GM19025 (cell line): ENCODE results near the gene CD7.
"Not testable (repeated sequence)": the region's sequence is repeated elsewhere in the genome, so short reads cannot be mapped to it uniquely, and the experiment has no call there.

Experiments used
- ATAC-seq: cut with Tn5 transposase; IDR thresholded peaks from one replicate; pipeline ENCODE4 v1.9.1; 2021; ENCODE audit warnings: mild to moderate bottlenecking, low read depth, moderate library complexity; ENCODE audit not compliant: unreplicated experiment

CD7 gene

DNA sequence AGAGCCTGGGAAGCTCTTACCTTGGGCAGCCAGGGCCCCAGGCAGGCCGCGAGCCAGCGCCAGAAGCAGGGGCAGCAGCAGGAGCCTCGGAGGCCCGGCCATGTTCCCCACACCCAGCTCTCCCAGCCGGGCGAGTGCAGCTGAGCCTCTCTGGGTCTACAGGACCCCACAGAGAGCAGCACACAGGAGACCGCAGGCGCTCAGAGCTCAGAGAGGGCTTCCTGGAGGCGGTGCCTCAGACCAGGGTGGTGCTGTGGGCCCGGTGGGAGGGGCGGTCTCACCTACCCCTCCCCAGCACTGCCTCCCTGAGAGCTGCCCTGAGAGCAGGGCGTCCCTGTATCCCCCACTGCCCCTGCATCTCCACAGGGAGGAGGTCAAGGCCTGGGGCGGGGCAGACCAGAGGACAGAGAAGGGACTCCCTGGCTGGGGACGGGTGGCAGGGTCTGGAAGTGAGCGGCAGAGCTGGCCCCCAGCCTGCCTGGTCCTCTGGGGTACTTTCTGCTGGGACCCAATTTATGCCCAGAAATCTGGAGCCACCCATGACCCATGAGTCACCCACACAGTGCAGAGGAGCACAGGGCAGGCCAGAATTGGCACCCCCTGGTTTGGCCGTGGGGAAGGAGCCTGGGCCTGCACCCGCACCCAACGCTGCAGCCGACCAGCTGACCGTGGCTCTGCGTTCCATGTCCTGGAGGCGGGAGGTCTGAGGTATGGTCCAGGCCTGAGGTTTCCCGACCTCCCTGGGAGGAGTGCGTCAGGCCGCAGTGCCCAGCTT is at the start of gene CD7:
Gene CD7, minus strand, starts transcription at position 215 of the 775 bp plus-strand sequence. Its CDS starts 113 bp downstream, at position 102.
- ATAC-seq = no peak

DNA sequence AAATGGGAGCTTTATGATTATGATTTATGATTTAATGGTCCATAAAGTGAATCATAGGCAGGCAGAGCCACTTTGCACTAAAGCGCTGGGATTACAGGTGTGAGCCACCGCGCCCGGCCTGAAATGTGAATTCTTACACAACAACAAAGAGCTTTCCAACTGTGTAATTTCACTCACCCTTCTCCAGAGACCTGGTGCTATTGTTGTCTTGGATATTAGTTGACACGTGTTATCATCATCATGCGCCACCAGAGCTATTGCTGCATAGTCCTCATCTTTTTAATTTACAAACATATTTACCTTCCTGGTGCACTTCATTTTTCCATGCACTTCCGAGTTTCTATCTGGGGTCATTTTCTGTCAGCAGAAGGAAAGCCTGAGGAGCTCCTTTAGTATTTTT is 49.3 kb upstream of the CD7 start:
- no peak for ATAC-seq

DNA sequence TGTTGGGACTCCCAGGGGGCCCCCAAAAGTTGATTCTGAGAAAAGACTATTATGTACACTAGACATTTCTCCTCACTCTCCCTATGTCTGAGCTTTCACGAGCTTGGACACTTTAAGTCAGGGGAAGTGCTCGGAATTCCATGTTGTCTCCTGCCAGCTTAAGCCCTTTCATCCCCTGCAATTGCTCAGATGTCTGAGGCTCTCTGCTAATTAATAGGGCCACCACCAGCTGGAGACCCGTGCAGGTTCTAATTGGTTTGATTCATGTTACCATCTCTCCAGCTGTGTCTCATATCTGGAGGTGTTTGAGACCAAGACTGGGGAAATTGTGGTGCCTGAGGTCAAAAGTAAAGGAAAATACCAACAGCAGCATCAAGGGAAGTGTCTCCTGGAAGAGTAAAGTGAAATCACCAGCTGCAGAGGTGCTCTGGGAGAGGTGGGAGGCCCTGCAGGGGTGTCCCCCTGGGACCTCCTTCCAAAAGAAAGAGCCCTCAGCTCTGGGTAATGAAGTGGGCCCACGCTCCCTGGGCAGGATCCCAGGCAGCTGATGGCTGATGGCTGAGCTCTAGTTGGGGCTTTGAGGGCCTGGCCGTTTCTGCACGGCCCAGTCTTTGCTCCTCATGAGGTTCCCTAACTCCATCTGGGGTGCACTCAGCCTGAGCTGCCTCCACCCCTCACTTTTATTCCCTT is 48.3 kb upstream of the CD7 start:
- ATAC-seq = no peak

DNA sequence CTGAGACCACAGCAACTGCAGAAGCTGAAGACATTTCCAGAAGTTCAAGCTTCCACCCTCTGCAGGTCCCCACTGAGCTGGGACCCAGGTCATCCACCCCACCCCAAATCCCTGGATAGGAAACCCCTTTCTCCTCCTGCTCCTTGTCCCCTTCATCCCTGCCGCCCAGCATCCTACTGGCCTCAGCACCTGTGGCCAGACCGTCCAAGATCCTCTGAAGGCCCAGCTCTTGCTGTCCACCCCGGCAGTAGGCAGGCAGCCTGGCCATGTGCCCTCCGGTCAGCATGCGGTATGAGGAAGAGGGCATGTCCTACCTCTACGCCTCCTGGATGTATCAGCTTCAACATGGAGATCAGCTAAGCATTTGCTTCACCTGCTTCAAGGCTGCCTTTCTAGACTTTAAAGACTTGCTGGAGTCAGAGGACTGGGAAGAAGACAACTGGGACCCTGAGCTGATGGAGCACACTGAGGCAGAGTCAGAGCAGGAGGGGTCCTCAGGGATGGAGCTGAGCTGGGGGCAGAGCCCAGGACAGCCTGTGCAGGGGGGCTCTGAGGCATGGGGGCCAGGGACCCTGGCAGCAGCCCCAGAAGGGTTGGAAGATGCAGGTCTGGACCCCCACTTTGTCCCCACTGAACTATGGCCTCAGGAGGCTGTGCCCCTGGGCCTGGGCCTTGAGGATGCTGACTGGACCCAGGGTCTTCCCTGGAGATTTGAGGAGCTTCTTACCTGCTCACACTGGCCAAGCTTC is 44.7 kb upstream of the CD7 start:
- no peak for ATAC-seq

DNA sequence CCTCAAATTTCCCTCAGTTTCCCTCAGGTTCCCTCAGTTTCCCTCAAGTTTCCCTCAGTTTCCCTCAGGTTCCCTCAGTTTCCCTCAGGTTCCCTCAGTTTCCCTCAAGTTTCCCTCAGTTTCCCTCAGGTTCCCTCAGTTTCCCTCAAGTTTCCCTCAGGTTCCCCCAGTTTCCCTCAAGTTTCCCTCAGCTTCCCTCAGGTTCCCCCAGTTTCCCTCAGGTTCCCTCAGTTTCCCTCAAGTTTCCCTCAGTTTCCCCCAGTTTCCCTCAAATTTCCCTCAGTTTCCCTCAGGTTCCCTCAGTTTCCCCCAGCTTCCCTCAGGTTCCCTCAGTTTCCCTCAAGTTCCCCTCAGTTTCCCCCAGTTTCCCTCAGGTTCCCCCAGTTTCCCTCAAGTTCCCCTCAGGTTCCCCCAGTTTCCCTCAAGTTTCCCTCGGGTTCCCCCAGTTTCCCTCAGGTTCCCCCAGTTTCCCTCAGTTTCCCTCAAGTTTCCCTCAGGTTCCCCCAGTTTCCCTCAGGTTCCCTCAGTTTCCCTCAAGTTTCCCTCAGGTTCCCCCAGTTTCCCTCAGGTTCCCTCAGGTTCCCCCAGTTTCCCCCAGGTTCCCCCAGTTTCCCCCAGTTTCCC is 42.2 kb upstream of the CD7 start:
- not testable (repeated sequence) for ATAC-seq

DNA sequence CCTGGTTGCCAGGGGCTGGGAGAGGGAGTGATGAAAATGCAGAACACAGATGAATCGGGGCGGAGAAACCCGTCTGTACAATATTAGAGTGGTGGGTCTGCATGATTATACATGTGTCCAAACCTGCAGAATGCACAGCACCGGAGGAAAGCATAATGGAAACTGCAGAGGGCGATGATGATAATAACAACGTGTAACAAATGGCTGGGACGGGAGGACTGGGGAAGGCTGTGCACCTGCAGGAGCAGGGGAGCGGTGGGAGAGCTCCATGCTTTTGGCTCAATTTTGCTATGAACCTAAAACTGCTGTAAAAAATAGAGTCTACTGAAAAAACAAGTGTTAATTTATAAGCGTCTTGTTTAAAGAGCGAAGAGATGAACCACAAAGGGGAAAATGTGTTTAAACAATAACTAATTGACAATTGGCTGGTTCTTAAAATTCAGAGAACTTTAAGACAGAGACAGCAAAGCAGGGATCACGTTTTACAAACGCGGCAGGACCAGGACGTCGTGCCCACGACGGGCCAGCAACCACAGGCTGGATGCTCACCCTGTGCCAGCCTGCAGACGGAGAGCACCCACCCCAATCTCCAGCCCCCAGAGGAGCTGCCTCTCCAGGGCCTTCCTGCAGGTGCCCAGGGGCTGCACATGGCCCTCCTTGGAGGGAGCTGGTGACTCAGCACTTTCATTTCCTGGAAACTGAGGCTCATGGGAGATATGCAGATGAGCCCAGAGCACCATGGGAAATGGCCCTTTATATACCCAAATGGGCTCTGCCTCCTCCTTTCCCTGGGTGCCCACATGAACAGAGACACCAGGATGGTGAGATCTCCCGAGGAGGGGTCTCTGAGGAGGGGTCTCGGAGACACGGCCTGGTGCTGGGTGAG is 41.3 kb upstream of the CD7 start, which contains the start of gene TEX19:
Gene TEX19, plus strand, starts transcription at position 783 of the 886 bp plus-strand sequence. CDS start 2,904 bp downstream, outside the sequence.
- ATAC-seq = no peak

DNA sequence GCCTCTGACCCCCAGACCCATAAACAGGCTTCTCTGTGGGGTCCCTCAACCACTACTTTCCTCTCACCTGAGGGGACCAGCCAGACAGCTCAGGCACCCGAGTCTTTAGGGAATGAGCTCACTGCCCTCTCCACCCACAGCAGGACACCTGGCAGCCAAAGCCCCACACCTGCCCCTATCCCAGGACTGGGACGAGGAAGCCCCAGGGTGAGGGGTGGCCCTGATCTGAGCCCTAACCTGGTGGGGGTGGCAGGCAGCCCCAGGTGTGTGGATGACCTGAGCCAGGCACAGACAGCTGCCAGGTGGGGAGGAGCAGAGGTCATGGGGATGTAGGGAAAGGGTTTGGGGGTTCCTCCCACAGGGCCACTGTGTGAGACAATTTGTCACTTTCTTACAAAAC is 40.0 kb upstream of the CD7 start:
- ATAC-seq = no peak

DNA sequence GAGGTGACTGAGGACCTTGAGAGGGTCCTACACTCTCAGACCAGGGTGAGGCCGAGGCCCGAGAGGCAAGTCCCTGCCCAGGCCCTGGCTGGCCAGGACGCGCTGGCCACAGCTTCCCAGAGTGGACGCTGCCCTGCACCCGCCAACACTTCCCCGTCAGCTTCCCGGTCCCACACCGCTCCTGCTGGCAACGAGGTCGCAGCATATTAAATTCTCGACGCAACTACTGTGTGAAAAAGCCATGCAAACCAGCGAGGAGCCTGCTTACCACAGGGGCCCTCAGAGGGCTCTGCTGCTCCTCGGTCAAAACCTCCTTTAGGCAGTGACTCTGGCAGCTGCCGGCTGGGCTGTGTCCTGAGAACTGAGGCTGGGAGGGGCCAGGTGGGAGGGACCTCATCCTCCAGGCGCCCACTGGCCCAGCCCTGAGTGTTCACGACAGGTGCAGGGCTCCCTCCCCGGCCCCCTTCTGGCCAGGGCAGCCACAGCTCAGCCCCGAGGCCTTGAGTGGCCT is 39.5 kb upstream of the CD7 start:
- ATAC-seq = no peak

DNA sequence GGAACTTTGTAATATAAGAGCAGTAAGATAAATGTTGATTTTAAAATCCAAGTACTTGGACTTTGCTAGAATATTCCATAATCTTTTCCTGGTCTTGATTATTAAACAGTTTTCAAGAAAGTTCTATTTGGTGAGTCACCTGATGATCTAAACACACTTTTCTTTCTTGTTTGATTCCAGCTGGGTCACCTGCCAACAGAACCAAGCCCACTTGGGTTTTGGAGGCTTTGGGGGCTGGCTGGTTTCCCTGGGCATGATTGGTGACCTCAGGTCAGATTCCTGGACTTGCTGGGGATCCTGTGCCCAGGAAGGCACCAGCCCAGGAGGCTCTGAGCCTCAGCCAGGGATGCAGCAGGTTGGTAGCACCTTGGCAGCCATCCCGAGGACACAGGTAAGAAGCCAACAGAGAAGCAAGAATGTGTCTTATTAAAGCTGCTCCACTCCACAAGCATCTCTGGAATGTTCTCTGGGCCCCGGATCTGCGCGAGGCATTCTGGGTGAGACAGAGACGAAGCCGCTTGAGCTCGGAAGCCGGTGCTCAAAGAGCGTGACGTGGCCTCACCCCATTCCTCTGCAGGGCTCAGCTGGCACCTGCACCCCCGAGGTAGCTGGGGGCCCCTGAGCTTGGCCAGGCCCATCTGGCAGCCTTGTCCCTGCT is 38.5 kb upstream of the CD7 start:
- ATAC-seq = no peak

DNA sequence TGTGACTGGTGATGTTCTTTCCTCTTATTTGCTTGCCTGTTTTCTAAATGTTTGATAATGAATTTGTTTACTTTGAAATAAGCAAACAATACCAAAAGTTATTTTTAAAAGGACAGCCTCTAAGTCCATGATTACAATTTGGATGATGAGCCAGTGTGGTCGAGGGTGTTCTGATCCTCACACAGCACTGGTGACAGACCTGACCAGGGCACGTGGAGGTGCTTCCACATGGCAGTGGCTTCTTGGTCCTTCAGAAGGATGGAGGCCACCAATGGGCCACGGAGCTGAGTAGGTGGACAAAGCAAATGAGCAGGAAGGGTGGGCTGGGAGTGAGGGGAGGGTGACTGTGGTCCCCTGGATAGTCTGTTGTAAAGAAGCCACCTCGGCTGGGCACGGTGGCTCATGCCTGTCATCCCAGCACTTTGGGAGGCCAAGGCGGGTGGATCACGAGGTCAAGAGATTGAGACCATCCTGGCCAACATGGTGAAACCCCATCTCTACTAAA is 37.4 kb upstream of the CD7 start:
- no peak for ATAC-seq

DNA sequence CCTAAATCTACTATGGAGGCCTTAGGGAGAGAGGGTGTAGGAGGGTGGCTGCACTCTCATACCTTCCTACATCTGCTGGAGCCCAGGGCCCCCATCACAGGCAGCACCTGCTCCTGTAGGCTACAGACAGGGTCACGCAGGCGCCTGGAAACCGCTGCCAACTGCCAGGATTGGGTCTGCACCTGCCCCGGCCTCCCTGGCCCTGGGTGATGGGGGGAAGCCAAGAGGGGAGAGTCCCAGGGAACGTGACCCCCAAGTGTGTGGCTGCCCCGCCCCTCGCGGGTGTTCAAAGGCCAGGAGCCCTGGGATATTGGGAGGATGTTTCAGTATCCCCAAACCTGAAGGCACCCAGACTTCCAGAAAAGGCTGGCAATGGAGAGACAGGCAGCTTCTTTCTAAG is 36.1 kb upstream of the CD7 start:
- no peak for ATAC-seq

DNA sequence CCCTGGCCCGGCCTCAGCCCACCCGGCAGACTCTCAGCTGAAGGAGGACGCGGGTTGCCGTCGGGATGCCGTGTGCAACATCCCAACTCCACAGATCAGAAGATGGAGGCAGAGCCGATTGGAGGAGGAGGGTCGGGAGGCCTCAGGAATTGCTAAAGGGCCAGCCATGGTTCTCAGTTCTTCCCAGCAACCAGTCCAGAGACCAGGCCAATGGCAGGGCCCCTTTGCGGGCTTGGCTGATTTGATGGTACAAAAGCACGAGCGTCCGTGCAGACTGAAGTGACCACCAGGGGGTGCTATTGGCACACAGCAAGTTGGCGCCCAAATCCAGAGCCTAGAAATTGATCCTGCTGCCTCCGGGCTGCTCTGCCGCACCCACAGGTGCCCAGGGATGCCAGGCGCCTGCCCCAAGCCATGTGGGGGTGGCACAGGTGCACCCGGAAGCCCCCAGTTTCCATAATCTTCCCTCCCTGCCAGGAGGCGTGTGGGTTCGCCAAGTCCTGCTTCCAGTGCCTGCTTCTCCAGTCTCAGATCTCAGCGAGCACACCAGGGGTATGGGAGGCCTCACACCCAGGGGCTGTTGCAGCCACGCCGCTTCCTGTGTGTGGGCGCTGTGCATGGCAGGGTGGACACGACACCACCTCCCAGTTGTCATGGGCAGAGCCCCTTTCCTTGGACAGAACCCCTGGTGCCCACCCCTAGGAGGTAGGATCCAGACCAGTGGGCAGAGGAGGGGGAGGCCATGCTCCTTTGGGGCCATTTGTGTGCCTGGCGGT is 34.5 kb upstream of the CD7 start:
- ATAC-seq = peak; percentile 24

DNA sequence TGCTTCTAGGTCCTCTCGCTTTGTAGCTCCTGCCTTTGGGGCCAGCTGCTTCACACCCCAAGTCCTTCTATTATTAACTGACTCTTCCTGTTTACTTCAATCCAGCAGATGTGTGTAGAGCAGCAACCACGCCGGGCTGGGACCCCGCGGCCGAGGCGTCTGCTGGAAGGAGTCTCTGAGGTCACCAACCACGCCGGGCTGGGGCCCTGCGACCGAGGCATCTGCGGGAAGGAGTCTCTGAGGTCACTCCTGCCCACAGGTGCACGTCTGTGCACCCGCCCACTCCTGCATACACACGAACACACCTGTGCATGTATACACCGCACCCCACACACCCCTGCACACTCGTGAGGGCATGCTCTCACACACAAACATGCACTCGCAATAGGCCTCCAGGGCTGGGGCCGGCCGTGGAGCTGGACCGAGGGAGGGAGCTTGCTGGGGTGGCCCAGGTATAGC is 33.9 kb upstream of the CD7 start:
- ATAC-seq = peak; percentile 54

DNA sequence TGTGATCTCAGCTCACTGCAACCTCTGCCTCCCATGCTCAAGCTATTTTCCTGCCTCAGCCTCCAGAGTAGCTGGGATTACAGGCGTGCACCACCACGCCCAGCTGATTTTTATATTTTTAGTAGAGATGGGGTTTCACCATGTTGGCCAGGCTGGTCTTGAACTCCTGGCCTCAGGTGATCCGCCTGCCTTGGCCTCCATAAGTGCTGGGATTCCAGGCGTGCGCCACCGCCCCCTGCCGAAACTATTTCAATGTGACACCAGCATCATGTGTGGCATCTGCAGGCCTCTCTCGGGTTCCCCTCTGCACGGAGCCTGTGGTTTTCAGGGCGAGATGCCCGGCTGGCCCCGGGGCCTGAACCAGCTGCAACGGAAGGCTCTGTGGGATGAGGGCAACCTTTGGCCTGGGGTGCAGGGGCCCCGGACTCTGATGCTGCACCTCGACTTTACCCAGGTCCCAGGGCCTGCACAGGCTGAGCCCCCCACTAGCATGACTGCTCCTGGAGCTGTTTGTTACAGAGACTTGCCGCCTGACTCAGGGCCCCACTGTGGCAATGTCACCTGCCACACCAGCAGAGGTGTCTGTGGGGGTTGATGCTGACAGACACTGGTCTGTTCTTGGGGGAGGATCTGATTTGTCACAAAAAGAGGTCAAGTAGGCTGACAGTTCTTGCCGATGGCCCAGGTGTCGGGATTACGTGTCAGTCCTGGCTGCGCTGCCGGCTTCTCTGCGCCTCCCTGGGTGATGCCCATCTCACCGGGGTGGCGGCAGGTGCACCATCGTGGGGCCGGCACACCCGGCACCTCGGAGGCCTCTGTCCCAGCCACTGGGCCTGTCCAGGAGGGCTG is 33.0 kb upstream of the CD7 start:
- ATAC-seq = no peak

DNA sequence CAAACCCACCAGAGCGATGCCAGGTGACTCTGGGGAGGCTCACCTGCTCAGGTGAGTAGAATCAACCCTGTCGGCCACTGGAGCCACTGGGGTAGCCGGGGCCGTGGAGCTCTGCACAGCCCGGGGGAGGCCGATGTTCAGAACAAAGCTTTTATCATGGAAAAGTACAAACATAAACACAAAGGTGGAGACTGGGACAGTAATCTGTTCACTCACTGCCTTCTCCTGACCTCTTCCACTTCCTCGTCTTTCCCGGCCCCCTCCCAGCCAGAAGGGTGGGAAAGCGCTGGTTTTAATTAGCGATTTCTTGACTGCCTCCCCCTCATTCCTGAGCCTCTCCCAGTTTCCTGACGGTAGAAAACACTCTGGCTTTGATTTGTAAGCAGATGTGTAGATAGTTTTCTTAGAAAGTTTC is 31.9 kb upstream of the CD7 start:
- ATAC-seq = no peak

DNA sequence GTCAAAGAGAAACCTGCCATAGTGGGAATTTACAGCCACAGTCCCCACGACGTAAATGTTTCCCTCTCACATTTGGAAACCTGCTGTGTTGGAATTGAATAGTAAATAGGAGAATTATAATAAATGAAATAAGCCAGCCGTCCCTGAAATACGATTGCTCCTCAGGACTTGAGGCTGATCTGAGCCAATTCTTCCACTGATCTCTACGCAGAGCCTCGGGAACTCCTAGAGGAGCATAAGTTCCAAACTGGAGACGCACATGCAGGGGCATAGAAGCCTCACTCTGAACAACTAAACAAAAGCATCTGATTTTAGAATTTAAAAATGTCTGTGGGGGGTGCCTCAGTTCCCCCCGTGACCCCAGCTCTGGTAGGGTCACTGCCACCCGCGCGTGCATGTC is 31.5 kb upstream of the CD7 start:
- no peak for ATAC-seq

DNA sequence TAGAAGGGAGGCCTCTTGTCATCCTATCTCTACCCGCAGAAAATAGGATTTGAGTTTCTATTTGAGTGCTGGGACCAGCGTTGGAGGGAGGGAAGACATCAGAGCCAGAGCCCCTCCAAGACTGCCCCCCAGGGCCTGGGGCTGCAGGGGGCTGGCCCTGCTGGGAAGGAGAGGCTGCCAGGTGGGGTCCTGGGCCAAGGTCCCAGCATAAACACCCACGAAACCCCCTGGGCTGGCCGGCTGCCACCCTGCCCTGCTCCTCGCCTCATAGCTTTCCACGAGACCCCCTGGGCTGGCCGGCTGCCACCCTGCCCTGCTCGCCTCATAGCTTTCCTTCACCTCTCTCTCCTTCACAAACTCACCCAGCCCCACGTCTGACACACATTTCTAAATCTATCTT is 31.0 kb upstream of the CD7 start:
- ATAC-seq = no peak
